Muscle of arm (tissue), 12 donors: ENCODE data around the gene ZBTB37. TPM values are rescaled to one million over a fixed set of nuclear protein-coding genes. Genes with fewer than 3 reads are reported as not detected.
"Not testable (repeated sequence)": the region's sequence is repeated elsewhere in the genome, so short reads cannot be mapped to it uniquely, and the experiment has no call there.

Experiments
- DNase-seq: peaks from one replicate; pipeline ENCODE4 v3.0.0-alpha.2; 2013
- polyA plus RNA-seq, 12 donors: library from polyadenylated mRNA; unstranded; fragments of 120-200 nt; gene quantifications; one replicate each; pipeline ENCODE4 v1.2.1, GENCODE V29; 2013; ENCODE audit not compliant: insufficient read length in 12 of 12

Gene ZBTB37
- polyA plus RNA-seq, 12 donors, result 3.8 to 9.0 (median 6.0) TPM; not detected in 1

GRCh38 chr1:173913111-173913510, 44.9 kb downstream of the ZBTB37 start:
- DNase-seq, result no peak

- no peak for DNase-seq
These were observed 46.2 kb downstream of the ZBTB37 start for GRCh38 chr1:173914366-173914871.

- DNase-seq, result no peak
These were observed 47.4 kb downstream of the ZBTB37 start for GRCh38 chr1:173915596-173915995.

GRCh38 chr1:173916667-173917066, 48.5 kb downstream of the ZBTB37 start:
- DNase-seq, result no peak

DNA sequence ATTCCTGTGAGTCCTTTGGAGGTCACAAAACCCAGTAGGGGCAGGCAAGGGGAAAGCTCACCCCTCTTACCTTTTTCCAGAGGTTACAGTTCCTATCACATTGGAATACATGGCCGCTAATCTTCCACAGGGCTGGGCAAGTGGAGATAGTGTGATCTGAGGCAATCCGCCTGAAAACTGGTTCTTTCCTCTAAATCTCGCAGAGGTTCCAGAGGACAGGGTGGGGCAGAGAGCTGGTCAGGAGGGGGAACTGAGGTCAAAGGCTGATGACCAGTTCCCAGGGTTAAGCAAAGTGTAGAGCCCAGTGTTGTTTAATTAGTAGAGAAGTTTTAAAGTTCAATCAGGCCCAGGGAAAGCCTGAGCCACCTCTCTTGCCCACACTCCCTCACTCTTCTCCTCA, 49.0 kb downstream of the ZBTB37 start, which contains the start of gene SERPINC1:
Gene SERPINC1 (minus strand): TSS at position 179 of the 400 bp plus-strand sequence. CDS start 68 bp downstream, at position 111.
- DNase-seq, result no peak

GRCh38 chr1:173917635-173918493, 49.7 kb downstream of the ZBTB37 start:
- DNase-seq, result no peak

- no peak for DNase-seq
These were observed 52.7 kb downstream of the ZBTB37 start for GRCh38 chr1:173920861-173921260.

GRCh38 chr1:173925306-173926242, 57.4 kb downstream of the ZBTB37 start:
- DNase-seq, result no peak

- DNase-seq, result not testable (repeated sequence)
These were observed 62.4 kb downstream of the ZBTB37 start for GRCh38 chr1:173930541-173930940.

GRCh38 chr1:173934440-173934839, 66.3 kb downstream of the ZBTB37 start:
- no peak for DNase-seq

DNA sequence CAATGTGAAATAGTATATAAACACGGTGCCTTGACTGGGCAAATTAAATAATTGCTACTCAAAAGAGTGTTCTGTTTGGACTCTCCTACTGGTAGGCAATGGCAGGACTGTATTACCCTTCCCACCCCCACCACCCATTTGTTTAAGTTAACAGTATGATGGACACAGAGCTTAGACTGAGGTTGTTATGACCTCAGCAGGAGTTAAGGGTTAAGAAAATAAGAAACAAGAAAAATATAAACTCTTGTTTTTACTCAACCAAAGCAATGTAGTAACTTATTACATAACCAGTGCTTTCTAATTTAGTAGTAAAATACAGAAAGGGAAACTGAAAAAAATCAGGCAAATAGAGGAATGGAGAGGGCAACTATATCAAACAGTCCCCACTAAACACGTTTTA, 68.9 kb downstream of the ZBTB37 start:
- DNase-seq, result no peak

DNA sequence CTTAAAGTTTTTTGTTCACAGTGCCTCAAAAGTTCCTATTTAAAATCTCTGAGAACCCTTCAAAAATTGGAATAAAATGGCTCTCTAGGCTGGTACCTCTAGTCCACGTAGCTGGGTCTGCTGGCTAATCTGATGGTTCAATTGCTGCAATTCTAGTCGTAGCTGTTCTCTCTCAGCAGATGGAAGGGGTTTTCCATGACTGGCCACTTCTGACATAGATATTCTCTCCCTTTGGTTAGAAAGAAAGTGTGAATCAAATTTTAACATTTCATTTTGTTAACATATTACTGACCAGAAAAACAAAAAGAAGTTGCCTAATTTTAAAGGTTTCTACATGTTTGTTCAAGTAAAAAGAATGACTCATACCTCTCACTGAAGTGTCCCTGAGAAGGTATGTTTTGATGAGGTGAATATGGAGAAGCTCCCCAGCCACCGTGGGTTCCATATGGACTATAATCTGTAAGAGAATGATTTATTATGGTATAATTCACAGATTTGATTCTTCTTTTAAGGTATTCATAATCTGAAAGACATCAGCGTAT, 78.3 kb downstream of the ZBTB37 start:
- DNase-seq, result no peak

DNA sequence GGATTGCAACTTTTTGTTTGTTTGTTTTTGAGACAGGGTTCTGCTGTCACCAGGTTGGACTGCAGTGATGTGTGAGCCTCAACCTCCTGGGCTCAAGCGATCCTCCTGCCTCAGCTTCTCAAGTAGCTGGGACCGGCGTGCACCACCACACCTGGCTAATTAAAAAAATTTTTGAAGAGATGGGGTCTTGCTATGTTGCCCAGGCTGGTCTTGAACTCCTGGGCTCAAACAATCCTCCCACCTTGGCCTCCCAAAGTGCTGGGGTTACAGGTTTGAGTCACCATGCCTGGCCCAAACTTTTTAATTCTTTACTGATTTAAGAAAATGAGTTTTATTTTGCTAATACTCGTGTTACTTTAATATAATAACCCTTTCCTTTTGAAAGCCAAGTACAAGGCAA, 80.4 kb downstream of the ZBTB37 start:
- DNase-seq, result no peak

Other genes starting within 250 kb of the ZBTB37 start
- not detected for gene TEX50, start 233.0 kb upstream of the ZBTB37 start, polyA plus RNA-seq
- 1 to 10 TPM in 1 of 12 donors, under 1 TPM in 9, not detected in 2; 0.37 to 1.2 (median 0.70) TPM for gene ANKRD45, start 198.5 kb upstream of the ZBTB37 start, polyA plus RNA-seq
- gene KLHL20, start 153.4 kb upstream of the ZBTB37 start, polyA plus RNA-seq, result 10 to 100 TPM in 11 of 12 donors, not detected in 1; 22.0 to 29.6 (median 25.0) TPM
- 10 to 100 TPM in 11 of 12 donors, not detected in 1; 12.2 to 16.9 (median 14.8) TPM for gene DARS2, start 43.7 kb upstream of the ZBTB37 start, polyA plus RNA-seq
- gene CENPL, start 43.5 kb upstream of the ZBTB37 start, polyA plus RNA-seq, result 10 to 100 TPM in 6 of 12 donors, 1 to 10 TPM in 5, not detected in 1; 7.4 to 12.5 (median 10.1) TPM
- 100 to 1,000 TPM in 11 of 12 donors, not detected in 1; 426 to 773 (median 626) TPM for gene GAS5, start 391 bp upstream of the ZBTB37 start, polyA plus RNA-seq
- 1 to 10 TPM in 1 of 12 donors, under 1 TPM in 6, not detected in 5; 0.36 to 5.6 (median 0.44) TPM for gene SERPINC1, start 48.9 kb downstream of the ZBTB37 start, polyA plus RNA-seq
- 10 to 100 TPM in 8 of 12 donors, 1 to 10 TPM in 3, not detected in 1; 8.6 to 15.6 (median 11.8) TPM for gene RC3H1, start 154.0 kb downstream of the ZBTB37 start, polyA plus RNA-seq